ENCODE measurements around the gene UNC5B.

UNC5B gene

GRCh38 chr10:71344993-71345480 lies 132.7 kb downstream of the UNC5B start:
- peaks cover 56% of the 10 kb centered on the region for H3K4me1 Mint-ChIP-seq
- peaks cover 3% of the 10 kb centered on the region for H3K36me3 Mint-ChIP-seq (ENCODE audit: low read depth)
- no peaks in the 10 kb centered on the region for H3K9me3 Mint-ChIP-seq
- no peak for TF ChIP-seq CTCF (IDR thresholded peaks at IDR 0.05)
- no peaks in the 10 kb centered on the region for H3K27me3 Mint-ChIP-seq (ENCODE audit: low read depth, poor library complexity)
- peak overlapping the region; percentile 77 for H3K27ac Mint-ChIP-seq
- H3K4me3 Mint-ChIP-seq: no peak overlapping the region
- DNase-seq: no peak

GRCh38 chr10:71345694-71346093 lies 133.3 kb downstream of the UNC5B start:
- H3K4me1 Mint-ChIP-seq: peaks cover 50% of the 10 kb centered on the region
- H3K27ac Mint-ChIP-seq: peak overlapping the region; percentile 77
- no peaks in the 10 kb centered on the region for H3K9me3 Mint-ChIP-seq
- H3K36me3 Mint-ChIP-seq (ENCODE audit: low read depth): peaks cover 3% of the 10 kb centered on the region
- H3K27me3 Mint-ChIP-seq (ENCODE audit: low read depth, poor library complexity): no peaks in the 10 kb centered on the region
- TF ChIP-seq CTCF (IDR thresholded peaks at IDR 0.05): no peak
- no peak for DNase-seq
- no peak overlapping the region for H3K4me3 Mint-ChIP-seq

GRCh38 chr10:71346731-71347130 lies 134.4 kb downstream of the UNC5B start:
- H3K36me3 Mint-ChIP-seq (ENCODE audit: low read depth): peaks cover 3% of the 10 kb centered on the region
- no peak overlapping the region for H3K4me3 Mint-ChIP-seq
- peaks cover 45% of the 10 kb centered on the region for H3K4me1 Mint-ChIP-seq
- DNase-seq: no peak
- H3K9me3 Mint-ChIP-seq: no peaks in the 10 kb centered on the region
- no peak overlapping the region for H3K27ac Mint-ChIP-seq
- TF ChIP-seq CTCF (IDR thresholded peaks at IDR 0.05): no peak
- H3K27me3 Mint-ChIP-seq (ENCODE audit: low read depth, poor library complexity): no peaks in the 10 kb centered on the region

GRCh38 chr10:71347587-71348395 lies 135.4 kb downstream of the UNC5B start:
- Mint-ChIP-seq H3K4me1 (peaks cover 34% of the 10 kb centered on the region), H3K27me3 (ENCODE audit: low read depth, poor library complexity) (peaks cover 3% of the 10 kb centered on the region), H3K27ac (no peak overlapping the region), H3K9me3 (no peaks in the 10 kb centered on the region), H3K36me3 (ENCODE audit: low read depth) (peaks cover 3% of the 10 kb centered on the region), H3K4me3 (no peak overlapping the region)
- no peak for TF ChIP-seq CTCF (IDR thresholded peaks at IDR 0.05)
- no peak for DNase-seq

GRCh38 chr10:71348850-71349249 lies 136.5 kb downstream of the UNC5B start:
- Mint-ChIP-seq H3K4me3 (no peak overlapping the region), H3K36me3 (ENCODE audit: low read depth) (peaks cover 3% of the 10 kb centered on the region), H3K9me3 (no peaks in the 10 kb centered on the region), H3K4me1 (peaks cover 34% of the 10 kb centered on the region), H3K27ac (no peak overlapping the region), H3K27me3 (ENCODE audit: low read depth, poor library complexity) (peaks cover 7% of the 10 kb centered on the region)
- DNase-seq: no peak
- no peak for TF ChIP-seq CTCF (IDR thresholded peaks at IDR 0.05)

GRCh38 chr10:71349406-71349805 lies 137.0 kb downstream of the UNC5B start:
- DNase-seq: no peak
- no peak overlapping the region for H3K4me3 Mint-ChIP-seq
- peaks cover 8% of the 10 kb centered on the region for H3K27me3 Mint-ChIP-seq (ENCODE audit: low read depth, poor library complexity)
- H3K27ac Mint-ChIP-seq: no peak overlapping the region
- peaks cover 3% of the 10 kb centered on the region for H3K36me3 Mint-ChIP-seq (ENCODE audit: low read depth)
- H3K9me3 Mint-ChIP-seq: no peaks in the 10 kb centered on the region
- no peak for TF ChIP-seq CTCF (IDR thresholded peaks at IDR 0.05)
- peaks cover 29% of the 10 kb centered on the region for H3K4me1 Mint-ChIP-seq

Measured in nephron progenitor cell (in vitro differentiated cells).